Stimulated activated CD4-positive, alpha-beta T cell treated with anti-CD3 and anti-CD28 coated beads, Interleukin-15, amount 100 ng/mL, for 48 hours (primary cell): ENCODE results near the gene ACKR2.

Source experiments
- DNase-seq, 2 donors: peaks; one replicate each; pipeline ENCODE4 v3.0.0-alpha.2; 2020; ENCODE audit warnings: low read depth in 2 of 2

The ACKR2 gene

GRCh38 chr3:42886294-42886822 is 77.1 kb downstream of the ACKR2 start:
- no peak for DNase-seq

GRCh38 chr3:42887084-42887483 is 77.8 kb downstream of the ACKR2 start:
- no peak for DNase-seq

GRCh38 chr3:42891042-42891441 is 81.8 kb downstream of the ACKR2 start:
- no peak for DNase-seq

- no peak for DNase-seq
Measured at GRCh38 chr3:42892169-42892568, 82.9 kb downstream of the ACKR2 start.

- DNase-seq: no peak
Measured at GRCh38 chr3:42892807-42893206, 83.6 kb downstream of the ACKR2 start.

GRCh38 chr3:42894698-42895579 is 85.7 kb downstream of the ACKR2 start:
- DNase-seq: no peak

- DNase-seq: no peak
Measured at GRCh38 chr3:42895580-42895868, 86.3 kb downstream of the ACKR2 start.

- no peak for DNase-seq
Measured at GRCh38 chr3:42898896-42899675, 89.8 kb downstream of the ACKR2 start.

GRCh38 chr3:42900226-42901072 is 91.2 kb downstream of the ACKR2 start:
- no peak for DNase-seq

GRCh38 chr3:42901073-42901415 is 91.8 kb downstream of the ACKR2 start:
- no peak for DNase-seq

- no peak for DNase-seq
Measured at GRCh38 chr3:42902257-42902656, 93.0 kb downstream of the ACKR2 start.

GRCh38 chr3:42904076-42904475 is 94.8 kb downstream of the ACKR2 start:
- no peak for DNase-seq

- DNase-seq: no peak
Measured at GRCh38 chr3:42905740-42906069, 96.5 kb downstream of the ACKR2 start.

GRCh38 chr3:42906070-42906847 is 97.0 kb downstream of the ACKR2 start, which contains the start of gene ZNF662:
Gene ZNF662 (plus strand): TSS chr3:42906142. CDS start chr3:42908115, 1,973 bp downstream.
- no peak for DNase-seq

GRCh38 chr3:42906848-42907183 is 97.6 kb downstream of the ACKR2 start:
- no peak for DNase-seq

GRCh38 chr3:42908675-42909074 is 99.4 kb downstream of the ACKR2 start:
- no peak for DNase-seq

- DNase-seq: no peak
Measured at GRCh38 chr3:42911551-42911950, 102.3 kb downstream of the ACKR2 start.

- DNase-seq: no peak
Measured at GRCh38 chr3:42914771-42915515, 105.7 kb downstream of the ACKR2 start.
